T1000 (cell line): Measurements from ENCODE around the gene NFIA.

ENCODE experiments used
- DNase-seq: peaks from one replicate; lab custom pipeline; 2025; ENCODE audit warnings: mixed read lengths; lab: John Stamatoyannopoulos, UW

The NFIA gene

DNA sequence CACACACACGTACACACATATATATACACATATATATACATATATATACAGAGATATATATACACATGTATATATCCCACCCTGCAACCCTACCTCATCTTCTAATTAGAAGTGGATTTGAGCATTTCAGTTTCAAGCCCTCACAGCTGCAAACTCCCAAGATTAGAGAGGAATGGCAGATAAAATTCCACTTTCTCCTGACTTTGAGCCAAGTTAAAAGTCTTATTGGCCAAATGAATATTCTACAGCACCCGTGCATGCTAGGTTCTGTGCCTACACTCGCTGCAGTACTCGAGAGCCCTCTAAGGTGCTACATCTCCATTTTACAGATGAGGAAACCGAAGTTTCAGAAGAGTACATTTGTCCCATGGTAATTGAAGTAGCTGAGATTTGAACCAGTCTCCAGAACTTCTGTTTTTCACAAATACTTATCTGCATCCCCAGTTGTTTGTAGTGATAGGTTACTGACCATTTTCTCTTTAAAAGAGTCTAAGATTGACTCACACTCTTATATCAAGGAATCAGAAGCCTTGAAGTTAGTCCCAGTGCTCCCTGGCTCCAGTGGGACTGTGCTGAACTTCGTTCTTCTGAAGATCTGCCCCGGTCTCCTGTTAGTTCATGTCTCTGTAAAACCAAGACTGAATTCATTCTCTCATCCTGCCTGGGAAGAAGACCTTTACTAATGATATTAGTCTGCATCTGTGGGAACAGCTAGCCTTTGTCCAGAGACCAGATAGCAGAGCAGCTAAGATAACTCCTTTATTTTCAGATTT is 350.4 kb downstream of the NFIA start:
- DNase-seq: no peak

DNA sequence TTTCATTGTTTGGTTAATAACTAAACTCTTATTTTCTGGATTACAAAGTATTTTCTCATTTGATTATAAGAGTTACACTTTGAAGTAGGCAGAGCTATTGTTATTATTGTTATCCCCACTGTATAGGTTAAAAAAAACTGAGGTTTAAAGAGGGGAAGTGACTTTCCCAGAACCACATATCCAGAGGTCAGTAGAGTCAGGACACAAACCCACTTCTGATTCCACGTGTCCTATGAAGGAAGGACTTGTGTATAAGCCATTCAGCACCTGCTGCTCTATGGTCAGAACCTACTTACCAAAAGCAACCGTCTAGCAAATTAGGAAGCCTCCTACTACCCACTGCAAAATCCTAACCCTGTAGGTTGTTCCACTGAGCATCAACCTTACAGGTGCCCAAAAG is 351.3 kb downstream of the NFIA start:
- DNase-seq: no peak

DNA sequence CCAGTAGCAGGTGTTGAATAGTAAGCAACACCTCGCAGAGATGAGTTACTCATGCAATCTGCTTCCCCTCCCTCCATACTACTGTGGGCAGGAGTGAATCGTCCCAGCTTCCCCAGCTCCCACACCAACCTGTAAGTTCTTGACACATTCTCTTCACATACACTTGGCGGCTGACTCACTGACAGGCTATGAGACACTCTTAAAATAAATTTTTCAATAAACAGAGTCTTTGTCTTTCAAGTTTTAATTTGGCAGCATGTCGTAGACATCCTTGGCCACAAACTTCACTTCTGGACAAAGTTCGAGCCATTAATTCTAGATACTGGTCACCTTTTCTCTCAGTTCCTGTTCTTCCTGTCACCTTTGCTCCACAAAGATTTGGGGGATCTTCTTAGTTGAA is 351.9 kb downstream of the NFIA start:
- no peak for DNase-seq

DNA sequence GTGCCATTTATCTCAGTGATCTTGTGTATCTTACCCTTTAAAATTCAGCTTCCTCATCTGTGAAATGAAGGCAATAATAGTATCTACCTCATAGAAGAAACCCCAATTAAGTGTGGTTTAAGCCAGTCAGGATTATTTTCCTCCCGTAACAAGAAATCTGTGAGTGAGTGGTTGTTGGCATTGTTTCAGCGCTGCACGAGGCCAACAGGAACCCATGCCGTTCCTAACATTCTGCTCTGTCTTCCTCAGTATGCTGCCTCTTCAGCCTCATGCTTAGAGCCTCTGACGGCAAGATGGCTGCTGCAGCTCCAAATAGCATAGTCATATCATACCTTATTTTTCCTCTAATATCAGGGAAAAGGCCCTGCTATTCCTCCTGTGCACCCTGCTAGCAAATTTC is 352.9 kb downstream of the NFIA start:
- no peak for DNase-seq

DNA sequence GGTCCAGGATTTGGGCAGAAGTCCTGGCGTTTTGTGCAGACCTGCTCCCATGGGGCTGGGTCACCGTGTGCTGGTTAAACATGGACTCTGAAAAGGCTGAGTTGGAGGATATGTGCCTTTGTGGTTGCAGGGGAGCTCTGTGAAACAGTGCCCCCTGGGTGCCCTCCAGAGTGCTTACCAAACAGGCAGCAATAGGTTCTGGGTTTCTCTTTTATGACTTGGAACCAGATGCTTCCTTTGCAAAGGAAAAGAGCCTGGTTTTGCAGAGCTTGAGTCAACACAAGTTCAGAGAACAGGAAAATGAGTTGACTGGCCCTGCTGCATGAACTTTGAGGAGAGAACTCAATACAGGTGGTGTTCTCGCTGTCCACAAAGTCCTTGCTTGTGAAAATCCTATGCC is 353.7 kb downstream of the NFIA start:
- no peak for DNase-seq

DNA sequence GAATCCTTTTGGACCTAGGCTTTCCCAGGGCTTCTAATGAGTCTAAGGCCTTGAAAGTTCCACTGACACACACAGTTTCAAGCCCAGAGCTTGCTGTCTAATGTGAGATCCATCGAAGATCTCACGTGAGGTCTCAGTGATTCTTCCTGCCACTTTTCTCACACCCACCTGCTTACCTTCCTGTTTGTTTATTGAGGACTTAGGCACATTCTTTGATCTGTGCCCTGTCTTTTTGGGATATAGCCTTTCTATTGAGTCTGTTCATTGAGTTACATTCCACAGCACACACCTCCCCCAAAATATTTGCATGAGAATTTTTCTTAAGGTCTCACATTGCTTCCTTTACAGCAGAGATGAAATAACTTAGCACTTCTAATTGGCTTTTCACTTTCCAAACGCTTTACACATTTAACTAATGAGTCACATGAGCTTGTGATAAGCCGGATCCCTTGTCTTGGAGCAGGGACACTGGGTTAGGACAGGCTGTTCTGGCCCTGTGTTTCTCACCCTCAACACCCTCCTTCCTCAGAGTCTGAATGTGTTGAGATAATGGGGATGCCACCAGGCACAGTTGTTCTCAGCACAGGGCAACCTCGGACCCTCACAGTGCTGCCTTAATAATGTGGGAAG is 354.2 kb downstream of the NFIA start:
- no peak for DNase-seq

DNA sequence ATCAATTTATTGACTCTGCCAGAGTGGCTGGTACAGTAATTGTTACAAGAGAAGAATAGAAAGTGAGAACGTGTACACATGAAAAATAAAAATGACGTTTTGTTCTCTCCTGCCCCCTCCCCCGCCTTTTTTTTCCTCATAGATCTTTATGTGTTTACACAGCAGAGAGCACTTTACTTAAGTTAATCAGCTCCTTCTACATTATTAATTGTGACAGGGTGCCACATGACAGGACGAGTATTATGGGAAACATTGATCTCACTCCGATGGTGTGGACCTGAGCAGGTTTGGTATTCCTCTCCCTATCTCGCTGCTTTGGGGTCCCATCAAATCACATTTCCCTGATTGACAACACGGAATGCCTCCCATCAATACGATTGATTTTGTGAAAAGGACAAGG is 356.9 kb downstream of the NFIA start:
- DNase-seq: no peak

DNA sequence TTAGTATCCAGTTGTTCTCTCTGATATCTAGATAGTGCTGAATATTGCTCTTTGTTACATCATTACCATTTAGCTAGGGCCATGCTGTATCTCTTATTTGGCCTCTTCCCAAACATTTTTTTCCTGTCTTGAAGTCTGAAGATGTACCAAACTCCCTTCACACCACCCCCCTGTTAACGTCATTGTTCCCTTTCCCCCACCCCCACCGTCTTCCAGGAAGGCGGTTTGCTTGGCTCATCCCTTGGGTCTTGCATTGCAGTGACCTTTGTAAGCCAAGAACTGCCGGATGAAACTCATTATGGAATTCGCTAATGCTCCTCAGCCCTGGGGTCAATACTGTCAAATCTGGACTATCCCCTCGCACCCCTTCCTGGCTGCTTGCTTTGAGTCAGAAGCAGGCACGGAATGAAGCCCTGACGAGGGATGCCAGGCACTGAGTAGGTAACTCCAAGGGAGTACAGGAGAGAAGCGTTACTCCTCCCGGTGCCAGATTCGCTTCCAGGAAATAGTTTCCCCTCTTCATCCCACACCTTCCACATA is 359.4 kb downstream of the NFIA start:
- DNase-seq: no peak

DNA sequence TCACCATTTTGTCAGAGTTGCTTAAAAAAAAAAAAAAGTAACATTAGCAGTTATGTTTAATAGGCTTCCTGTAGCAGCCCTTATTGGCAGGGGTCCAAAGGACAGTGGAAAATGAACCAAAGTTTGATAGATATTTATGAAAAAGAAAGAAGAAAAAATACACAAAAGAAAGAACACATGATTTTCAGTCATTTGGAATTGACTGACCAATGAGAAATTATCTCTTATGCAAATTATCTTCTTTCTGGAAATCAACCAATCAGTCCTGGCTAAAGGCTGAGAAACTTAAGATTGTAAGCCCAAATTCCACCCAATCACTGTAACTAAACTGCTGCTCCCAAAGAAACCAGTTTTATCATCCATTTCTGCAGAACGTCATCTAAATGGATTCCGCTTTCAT is 360.2 kb downstream of the NFIA start:
- no peak for DNase-seq

DNA sequence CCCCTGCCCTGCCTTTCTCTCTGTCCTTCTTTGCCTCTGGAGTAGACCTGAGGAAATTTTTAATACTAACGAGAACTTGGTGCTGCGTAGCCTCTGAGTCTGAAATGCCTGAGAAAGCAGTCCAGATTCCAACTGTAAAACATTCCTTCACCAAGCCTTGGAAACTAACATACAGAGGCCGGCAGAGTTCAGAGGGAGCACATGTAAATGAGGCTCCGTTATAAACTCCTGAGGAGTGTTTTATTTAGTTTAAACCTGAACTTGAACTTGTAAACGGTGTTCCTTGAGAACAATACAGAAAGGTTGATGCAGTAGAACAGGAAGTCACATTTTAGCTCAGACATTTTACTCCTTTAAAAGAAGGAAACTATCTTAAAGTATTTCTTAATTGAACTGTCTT is 361.9 kb downstream of the NFIA start:
- DNase-seq: no peak

DNA sequence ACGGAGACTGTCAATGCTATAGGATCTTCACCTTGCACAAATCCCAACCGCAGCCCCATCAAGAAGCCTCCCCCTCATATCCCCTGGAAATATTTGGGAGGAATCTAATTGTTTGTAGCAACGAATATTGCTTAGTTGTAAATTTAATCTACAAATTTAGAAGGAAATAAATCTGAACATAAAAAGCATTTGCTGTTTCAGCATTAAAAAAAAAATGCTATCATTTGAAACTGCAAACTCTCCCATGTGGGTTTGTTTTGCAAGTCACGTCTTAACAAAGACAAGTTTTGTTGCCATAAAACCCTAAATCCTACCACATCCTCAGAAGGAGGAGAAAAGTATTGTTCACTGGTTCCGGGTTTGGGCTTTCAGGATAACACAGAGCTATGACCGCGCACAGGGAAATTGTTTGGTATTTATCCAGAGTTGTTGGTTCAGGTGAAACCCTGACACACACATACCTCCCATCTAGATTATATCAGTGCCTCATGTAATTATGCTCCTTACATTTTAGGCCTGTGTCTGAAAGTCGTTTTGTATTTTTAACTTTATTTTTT is 363.0 kb downstream of the NFIA start:
- no peak for DNase-seq

DNA sequence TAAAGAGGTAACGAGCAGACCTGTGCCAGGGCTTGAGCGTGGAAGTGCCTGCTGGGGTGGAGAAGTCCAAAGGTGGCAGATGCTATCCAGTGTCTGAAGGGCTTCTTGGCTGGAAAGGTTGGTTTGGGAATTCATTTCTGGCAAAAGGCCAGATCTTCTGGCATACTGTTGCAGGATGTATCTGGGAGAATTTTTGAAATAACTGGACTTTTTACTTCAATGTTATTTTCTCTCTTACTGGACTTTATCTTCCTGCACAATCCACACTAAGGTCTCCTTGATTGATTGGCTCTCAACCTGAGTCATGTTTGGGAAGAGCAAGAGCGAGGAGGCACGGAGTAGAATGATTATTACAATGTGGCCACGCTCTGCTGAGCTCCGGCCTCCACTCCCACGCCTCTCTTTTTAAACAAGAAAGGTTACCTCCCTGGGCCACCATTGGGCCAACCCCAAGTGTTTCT is 364.2 kb downstream of the NFIA start:
- DNase-seq: no peak

DNA sequence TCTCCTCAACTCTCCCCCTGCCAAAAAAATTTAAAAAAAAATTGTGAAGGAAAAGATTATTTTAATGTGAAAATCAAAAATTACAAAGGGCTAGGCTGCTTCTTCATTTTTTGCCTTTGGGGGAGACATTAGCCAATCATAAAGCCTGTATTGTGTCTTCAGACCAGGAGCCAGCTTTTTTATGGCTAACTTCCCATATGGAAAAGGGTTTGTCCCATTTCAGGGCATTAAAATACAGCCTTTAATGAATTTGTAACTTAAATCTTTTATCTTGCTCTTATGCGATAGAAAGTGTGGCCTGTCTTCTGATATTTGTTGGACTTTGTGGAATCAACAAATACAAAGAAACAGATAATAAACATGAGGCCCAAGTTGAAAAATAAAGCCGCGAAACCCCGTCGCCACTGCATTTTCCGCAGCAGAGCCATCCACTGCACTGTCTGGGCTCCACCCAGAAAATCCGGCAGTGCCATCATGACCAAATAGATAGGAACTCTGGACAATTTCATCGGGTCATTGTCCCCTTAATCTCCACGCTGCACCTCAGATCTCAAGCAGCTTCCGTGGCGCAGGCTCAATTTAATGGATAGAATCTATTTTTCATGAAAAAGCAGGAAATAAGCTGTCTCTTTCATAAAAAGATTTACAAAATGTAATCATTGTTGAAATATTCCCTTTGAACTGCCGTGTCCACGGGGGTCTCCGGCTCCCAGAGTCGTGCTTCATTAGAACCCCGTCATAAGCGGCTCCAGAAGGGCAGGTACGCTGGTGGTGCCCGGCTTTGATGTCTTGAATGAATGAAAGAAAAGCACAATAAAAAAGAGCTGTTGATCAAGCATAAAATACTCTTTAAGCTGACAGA is 365.0 kb downstream of the NFIA start:
- no peak for DNase-seq

DNA sequence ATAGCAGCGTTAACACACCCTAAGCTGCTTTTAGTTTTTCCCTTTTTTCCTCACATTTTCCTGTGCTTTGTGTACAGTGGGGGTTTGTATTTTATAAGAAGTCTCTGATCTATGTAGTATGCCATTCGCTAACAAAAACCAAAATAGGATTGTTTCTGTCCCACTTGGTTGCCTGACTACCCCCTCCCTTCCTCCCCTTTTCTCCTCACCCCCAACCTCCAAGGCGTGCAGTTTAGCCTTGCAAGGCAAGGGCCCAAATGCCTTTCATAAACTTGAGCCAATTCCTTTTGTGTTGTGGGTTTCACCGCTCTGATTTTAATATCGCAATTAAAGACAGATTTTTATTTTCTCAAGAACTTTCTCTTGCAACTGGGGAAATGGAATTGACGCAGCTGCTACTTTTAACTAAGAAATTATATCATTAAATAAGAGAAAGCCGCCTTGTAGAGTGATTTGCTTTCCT is 365.6 kb downstream of the NFIA start:
- DNase-seq: no peak

DNA sequence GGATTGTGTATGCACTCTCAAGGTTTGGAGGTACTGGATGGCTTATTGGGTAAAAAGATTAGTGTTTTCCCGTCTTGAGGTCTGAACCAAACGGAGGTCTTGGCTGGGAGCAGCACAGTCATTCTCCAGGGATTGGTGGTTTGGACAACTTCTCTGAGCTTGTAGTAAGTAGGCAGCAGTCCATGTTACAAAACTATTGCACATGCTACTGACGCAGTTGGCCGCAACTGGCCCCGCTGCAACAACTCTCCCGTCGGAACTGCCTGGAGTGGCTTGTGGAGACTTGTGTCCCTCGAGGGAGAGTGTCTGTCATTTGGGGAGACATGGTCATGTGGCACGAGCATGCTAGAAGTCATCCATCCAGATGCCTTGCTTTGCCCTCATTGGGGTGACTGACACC is 366.6 kb downstream of the NFIA start:
- no peak for DNase-seq

DNA sequence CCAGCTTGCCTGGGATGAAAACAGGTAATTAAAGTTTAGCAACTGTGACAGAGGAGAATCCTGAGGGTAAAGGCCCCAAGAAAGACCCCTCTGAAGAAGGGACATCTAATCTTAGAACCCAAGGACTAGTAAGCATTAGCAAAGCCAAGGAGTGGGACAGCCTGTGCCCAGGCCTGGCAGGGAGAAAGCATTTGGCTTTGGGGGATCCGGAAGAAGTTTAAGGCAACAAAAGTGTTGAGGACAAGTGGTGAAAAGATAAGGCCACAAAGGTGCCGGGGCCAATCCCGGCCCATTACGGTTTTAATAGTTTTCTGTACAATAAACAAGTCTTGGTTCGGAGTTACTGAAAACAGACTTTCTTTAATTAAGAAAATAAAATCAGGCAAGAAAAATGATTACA is 367.0 kb downstream of the NFIA start:
- DNase-seq: no peak

DNA sequence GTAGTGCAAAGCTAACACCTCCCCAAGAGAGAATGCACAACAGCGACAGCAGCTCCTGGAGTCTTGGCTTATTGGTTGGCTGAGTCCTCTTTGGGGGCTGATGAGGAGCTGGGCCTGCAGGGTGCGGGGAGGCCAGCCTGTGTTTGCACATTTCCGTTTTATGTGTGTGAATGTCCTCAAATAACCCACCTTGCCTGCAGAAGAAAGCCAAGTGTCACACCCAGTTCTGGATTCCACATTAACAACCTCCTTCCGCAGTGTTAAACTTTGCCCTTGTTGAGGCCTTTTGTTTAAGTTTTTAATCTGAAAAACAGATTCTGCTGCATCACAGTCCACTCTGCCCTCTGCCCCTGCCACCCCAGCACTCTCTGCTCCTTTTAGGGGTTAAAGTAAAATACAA is 368.1 kb downstream of the NFIA start:
- DNase-seq: no peak

DNA sequence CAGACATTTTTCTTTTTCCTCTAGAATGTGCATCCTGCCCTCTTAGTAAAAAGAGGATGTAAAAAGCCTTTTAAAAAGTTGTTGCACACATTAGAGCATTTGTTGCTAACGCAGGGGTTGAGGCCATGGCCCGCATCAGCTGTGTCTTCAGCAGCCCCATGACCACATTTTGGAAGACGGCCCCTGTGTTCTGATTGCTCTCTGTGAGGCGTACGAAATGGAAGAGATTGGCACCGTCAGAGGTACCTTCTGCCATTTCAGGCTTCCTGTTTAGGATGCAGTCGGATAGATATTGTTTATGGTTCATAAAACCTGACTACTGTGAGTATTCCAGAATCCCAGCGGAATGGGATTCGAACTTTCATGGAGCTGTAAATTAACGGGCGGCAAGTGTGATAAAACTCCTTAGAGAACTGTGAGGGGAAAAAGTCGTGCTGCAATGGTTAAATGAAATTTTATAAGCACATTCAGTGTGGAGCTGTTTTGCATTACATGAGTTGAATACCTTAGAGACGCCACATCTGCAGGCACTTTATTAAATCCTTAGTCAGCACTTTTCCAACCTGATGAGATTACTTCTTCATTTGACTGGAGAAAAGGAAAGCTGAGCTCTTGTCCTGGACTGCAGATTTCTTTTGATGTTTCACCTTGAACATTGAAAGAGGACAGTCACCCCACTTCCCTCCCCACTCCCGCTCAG is 368.7 kb downstream of the NFIA start:
- no peak for DNase-seq

DNA sequence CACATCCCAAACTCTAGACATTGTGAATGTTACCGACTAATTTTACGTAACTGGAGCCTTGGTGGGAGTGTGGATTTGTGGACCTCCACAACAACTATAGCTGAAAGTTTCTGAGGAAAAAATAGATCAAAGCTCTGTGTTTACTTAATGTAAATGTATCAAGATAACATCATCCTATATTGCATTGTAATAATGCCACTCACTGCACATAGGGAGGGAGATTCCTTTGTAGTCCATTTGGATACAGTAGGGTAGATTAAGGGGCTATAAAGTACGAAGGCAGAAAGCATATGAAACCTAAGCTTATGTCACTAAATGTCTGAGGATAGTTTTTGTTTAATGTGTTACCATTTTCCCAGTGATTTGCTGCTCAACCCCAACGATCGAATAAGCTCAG is 369.2 kb downstream of the NFIA start:
- DNase-seq: no peak

DNA sequence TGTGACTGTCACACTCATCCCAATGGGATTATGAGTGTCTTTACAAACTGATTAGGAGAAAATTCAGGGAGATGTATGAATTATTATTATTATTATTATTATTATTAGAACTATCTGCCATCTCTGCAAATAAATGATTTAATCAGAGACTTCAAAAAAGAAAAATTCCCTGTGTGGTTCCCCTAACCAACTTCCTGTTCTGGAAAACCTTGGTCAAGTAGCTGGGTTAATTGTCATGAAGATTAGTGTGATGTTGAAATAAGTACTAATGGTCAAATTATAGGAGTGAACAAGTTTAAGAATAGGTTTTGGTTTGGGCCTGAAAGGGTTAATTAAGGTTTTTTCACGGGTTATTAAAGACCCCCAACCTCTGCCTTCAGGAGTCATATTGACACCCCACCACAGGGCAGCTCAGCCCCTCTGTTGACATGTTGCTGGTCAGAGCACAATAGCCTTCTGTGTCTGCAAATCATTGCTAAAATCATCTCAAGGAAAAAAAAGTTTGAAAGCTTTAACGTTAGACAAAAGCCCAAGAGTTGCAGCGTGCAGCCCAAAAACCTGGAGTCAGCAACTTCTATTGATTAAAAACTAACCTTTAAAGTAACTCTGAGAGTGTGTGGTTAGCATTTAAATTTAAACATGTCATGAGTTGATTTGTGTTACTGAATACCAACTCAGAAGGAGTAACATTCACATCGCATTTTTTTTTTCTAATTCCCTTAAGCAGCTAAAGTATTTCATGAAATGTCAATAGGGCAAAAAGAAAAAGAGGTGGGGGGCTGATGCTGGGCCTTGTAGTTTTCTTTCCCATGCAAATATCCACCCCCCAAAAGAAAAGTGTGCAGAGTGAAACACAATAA is 370.0 kb downstream of the NFIA start:
- DNase-seq: no peak
